ENCODE results near the gene ABHD5.

Gene ABHD5

GRCh38 chr3:43762451-43762850, 71.7 kb downstream of the ABHD5 start:
- no peaks in the 10 kb centered on the region for H3K27me3 ChIP-seq
- no peak overlapping the region for H3K27ac ChIP-seq
- no peaks in the 10 kb centered on the region for H3K9me3 ChIP-seq
- H3K36me3 ChIP-seq: no peaks in the 10 kb centered on the region
- no peak overlapping the region for H3K4me3 ChIP-seq (ENCODE audit: low read depth in 1 of 2, low read length in 1 of 2)
- H3K4me1 ChIP-seq (ENCODE audit: control insufficient read depth in 1 of 2, insufficient read depth in 1 of 2, low read depth in 1 of 2, low read length in 1 of 2): peaks cover 27 to 38% of the 10 kb centered on the region in 2 experiments
- TF ChIP-seq CTCF (IDR thresholded peaks at IDR 0.05): no peak

GRCh38 chr3:43764056-43764455, 73.3 kb downstream of the ABHD5 start:
- Histone ChIP-seq H3K4me3 (ENCODE audit: low read depth in 1 of 2, low read length in 1 of 2) (no peak overlapping the region), H3K4me1 (ENCODE audit: control insufficient read depth in 1 of 2, insufficient read depth in 1 of 2, low read depth in 1 of 2, low read length in 1 of 2) (peaks cover 16 to 26% of the 10 kb centered on the region in 2 experiments)

GRCh38 chr3:43764471-43764870, 73.7 kb downstream of the ABHD5 start:
- Histone ChIP-seq H3K4me3 (ENCODE audit: low read depth in 1 of 2, low read length in 1 of 2) (no peak overlapping the region), H3K27ac (no peak overlapping the region), H3K36me3 (no peaks in the 10 kb centered on the region), H3K9me3 (no peaks in the 10 kb centered on the region), H3K27me3 (no peaks in the 10 kb centered on the region), H3K4me1 (ENCODE audit: control insufficient read depth in 1 of 2, insufficient read depth in 1 of 2, low read depth in 1 of 2, low read length in 1 of 2) (peaks cover 18 to 28% of the 10 kb centered on the region in 2 experiments)
- TF ChIP-seq CTCF (IDR thresholded peaks at IDR 0.05): no peak

More at GRCh38 chr3:43764056-43764455, 73.3 kb downstream of the ABHD5 start:
- Histone ChIP-seq H3K36me3 (no peaks in the 10 kb centered on the region), H3K27ac (no peak overlapping the region), H3K9me3 (no peaks in the 10 kb centered on the region), H3K27me3 (no peaks in the 10 kb centered on the region)
- TF ChIP-seq CTCF (IDR thresholded peaks at IDR 0.05): no peak

GRCh38 chr3:43765521-43765971, 74.8 kb downstream of the ABHD5 start:
- H3K4me1 ChIP-seq (ENCODE audit: control insufficient read depth in 1 of 2, insufficient read depth in 1 of 2, low read depth in 1 of 2, low read length in 1 of 2): peaks cover 21 to 26% of the 10 kb centered on the region in 2 experiments

GRCh38 chr3:43766672-43767465, 76.1 kb downstream of the ABHD5 start:
- no peak overlapping the region for H3K4me3 ChIP-seq (ENCODE audit: low read depth in 1 of 2, low read length in 1 of 2)
- TF ChIP-seq CTCF (IDR thresholded peaks at IDR 0.05): no peak
- H3K4me1 ChIP-seq (ENCODE audit: control insufficient read depth in 1 of 2, insufficient read depth in 1 of 2, low read depth in 1 of 2, low read length in 1 of 2): peaks cover 14 to 16% of the 10 kb centered on the region in 2 experiments
- H3K27me3 ChIP-seq: no peaks in the 10 kb centered on the region
- H3K36me3 ChIP-seq: no peaks in the 10 kb centered on the region
- H3K9me3 ChIP-seq: no peaks in the 10 kb centered on the region
- H3K27ac ChIP-seq: no peak overlapping the region

More at GRCh38 chr3:43765521-43765971, 74.8 kb downstream of the ABHD5 start:
- no peak for TF ChIP-seq CTCF (IDR thresholded peaks at IDR 0.05)
- H3K36me3 ChIP-seq: no peaks in the 10 kb centered on the region
- no peaks in the 10 kb centered on the region for H3K27me3 ChIP-seq
- H3K9me3 ChIP-seq: no peaks in the 10 kb centered on the region
- no peak overlapping the region for H3K4me3 ChIP-seq (ENCODE audit: low read depth in 1 of 2, low read length in 1 of 2)
- H3K27ac ChIP-seq: no peak overlapping the region

Data from neutrophil (primary cell).